Measurements from ENCODE around the gene SCP2. TPM values are rescaled to one million over a fixed set of nuclear protein-coding genes. Genes with fewer than 3 reads are reported as not detected.

Gene SCP2
- total and polyA plus RNA-seq, 8 donors, result 130 to 208 (median 148) TPM

- Histone ChIP-seq H3K4me1 (peaks cover 6 to 10% of the 10 kb centered on the region in 2 donors), H3K27me3 (peaks cover 17 to 21% of the 10 kb centered on the region in 2 donors), H3K9me3 (no peaks in the 10 kb centered on the region), H3K36me3 (no peaks in the 10 kb centered on the region), H3K27ac (no peak overlapping the region), H3K4me3 (no peak overlapping the region)
- no peak for TF ChIP-seq CTCF (IDR thresholded peaks at IDR 0.05)
- DNase-seq, result peak in 1 of 4 donors; percentile 39
- intact Hi-C loops (cut with DNase I), result no loop called here
- no peak for ATAC-seq
Observed at GRCh38 chr1:53066891-53067738, 140.0 kb downstream of the SCP2 start.

GRCh38 chr1:53067886-53068285, 140.8 kb downstream of the SCP2 start:
- TF ChIP-seq CTCF (IDR thresholded peaks at IDR 0.05), result no peak
- intact Hi-C loops (cut with DNase I), result no loop called here

DNA sequence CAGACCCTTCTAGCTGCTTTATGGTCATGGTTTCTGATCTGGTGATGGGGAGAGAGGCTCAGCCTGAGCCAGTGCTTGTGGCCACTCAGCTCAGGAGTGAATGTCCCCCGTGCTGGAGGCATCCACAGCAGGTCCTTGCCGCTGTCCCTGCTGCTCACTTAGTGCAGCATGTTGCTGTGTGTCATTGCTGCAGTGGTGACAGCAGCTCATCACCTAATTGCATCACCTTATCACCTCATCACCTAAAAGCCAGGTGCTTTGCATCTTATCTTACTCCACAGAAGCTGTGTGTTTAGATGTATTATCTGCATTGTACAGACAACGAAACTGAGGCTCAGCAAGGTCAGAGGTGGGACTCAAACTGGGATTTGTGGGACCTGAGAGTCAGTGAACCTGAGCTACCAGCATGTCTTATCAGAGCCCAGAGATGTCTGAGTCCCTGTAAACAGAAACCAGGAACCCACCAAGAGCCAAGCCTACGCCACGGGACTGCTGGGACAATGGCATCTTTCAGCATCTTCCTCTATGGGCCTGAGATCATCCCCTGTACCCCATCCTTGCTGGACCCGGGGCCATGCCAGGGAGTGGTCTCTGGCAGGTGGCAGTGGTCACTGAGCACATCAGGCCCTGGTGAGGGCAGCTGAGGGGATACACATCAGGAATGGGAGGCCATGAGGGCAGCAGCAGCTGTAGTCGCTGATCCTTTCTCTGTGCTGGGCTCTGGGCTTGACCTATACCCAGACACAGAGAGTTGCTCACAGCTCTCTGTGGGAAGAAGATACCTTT, 141.4 kb downstream of the SCP2 start:
- no peaks in the 10 kb centered on the region for H3K9me3 ChIP-seq
- ATAC-seq, result no peak

More at GRCh38 chr1:53067886-53068285, 140.8 kb downstream of the SCP2 start:
- Histone ChIP-seq H3K9me3 (no peaks in the 10 kb centered on the region), H3K4me3 (no peak overlapping the region), H3K27ac (no peak overlapping the region), H3K4me1 (peaks cover 0 to 2% of the 10 kb centered on the region in 2 donors), H3K27me3 (peaks cover 9 to 14% of the 10 kb centered on the region in 2 donors), H3K36me3 (no peaks in the 10 kb centered on the region)
- no peak for DNase-seq
- no peak for ATAC-seq

DNA sequence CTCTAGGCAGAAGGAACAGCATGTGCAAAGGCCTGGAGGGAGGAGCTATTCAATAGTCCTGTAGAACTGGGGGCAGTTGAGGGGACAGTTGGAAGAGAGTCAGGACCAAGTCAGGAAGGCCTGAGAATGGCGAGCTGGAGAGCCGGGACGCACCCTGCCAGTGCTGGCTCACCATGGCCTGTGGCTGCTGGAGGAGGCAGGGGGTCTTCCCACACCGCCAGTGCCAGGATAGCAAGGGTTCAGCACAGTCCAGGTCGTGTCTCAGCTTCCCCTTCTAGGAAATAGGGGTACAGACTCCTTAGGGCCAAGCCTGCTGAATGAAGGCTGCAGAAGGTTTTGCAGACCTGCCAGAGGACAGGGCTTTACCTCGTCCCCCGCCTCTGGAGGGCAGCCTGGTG, 142.2 kb downstream of the SCP2 start:
- Histone ChIP-seq H3K27ac (no peak overlapping the region), H3K9me3 (no peaks in the 10 kb centered on the region), H3K4me3 (no peak overlapping the region), H3K4me1 (no peaks in the 10 kb centered on the region), H3K27me3 (no peaks in the 10 kb centered on the region), H3K36me3 (no peaks in the 10 kb centered on the region)
- DNase-seq (peak in 1 of 4 donors; percentile 49), ATAC-seq (no peak)
- TF ChIP-seq CTCF (IDR thresholded peaks at IDR 0.05), result no peak
- intact Hi-C loops (cut with DNase I), result no loop called here

More for the DNA sequence above, 141.4 kb downstream of the SCP2 start:
- Histone ChIP-seq H3K27me3 (peaks cover 4 to 7% of the 10 kb centered on the region in 2 donors), H3K4me1 (no peaks in the 10 kb centered on the region), H3K27ac (no peak overlapping the region), H3K4me3 (no peak overlapping the region), H3K36me3 (no peaks in the 10 kb centered on the region)
- DNase-seq, result peak in 2 of 4 donors; percentile 22 to 31
- intact Hi-C loops (cut with DNase I), result no loop called here
- no peak for TF ChIP-seq CTCF (IDR thresholded peaks at IDR 0.05)
